ENCODE results near the gene PRKCA.

Gene PRKCA

GRCh38 chr17:66663041-66663606, 360.7 kb downstream of the PRKCA start:
- DNase-seq: no peak

DNA sequence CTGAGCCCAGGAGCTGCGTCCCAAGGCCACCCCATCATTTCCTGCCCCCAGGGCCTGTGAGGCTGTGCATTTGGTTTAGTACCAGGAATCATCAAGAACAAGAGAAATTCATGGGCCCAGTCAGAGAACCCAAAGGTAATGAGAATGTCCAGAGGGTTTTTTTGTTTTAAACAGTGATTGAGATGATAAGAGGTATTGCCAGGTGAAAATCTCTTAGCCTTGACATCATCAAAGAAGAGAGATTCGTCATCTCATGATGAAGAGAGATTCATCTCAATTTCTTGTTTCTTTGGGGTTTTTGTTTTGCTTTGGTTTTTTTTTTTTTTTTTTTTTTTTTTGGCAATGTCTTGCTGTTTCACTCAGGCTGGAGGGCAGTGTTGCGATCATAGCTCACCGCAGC, 361.9 kb downstream of the PRKCA start:
- DNase-seq: no peak

DNA sequence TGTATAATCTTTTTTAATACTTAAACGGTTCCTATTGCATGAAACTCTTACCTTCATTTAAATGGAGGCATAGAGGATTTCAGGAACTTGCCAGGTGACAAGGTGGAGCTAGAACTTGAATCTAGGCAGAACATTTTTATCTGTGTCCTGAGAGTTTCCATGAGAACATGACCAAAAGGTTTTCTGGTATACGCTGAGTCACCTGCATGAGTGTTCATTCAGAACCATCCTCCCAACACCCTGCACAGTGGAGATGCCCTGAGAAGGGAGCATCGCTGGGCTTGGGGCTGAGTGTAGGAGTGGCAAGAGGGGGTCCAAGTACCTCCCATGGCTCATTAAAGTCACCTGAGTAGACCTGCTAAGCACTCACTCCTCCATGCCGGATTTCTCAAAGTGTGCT, 362.8 kb downstream of the PRKCA start:
- DNase-seq: no peak

DNA sequence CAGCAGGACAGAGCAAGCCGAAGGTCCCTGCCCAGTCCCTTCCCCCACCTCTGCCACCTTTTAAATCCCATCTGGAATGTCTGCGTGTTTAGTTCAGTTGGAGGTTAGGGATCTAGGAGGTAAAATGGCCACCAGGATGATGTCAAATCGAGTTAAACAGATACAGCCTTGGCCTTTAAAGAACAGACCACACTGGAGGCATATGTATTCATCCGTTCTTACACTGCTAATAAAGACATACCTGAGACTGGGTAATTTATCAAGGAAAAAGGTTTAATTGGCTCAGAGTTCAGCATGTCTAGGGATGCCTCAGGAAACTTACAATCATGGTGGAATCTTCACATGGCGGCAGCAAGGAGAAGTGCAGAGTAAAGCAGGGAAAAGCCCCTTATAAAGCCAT, 364.7 kb downstream of the PRKCA start:
- no peak for DNase-seq

- DNase-seq: peak; percentile 65 to 89
These were observed 365.1 kb downstream of the PRKCA start for GRCh38 chr17:66667491-66668030.

DNA sequence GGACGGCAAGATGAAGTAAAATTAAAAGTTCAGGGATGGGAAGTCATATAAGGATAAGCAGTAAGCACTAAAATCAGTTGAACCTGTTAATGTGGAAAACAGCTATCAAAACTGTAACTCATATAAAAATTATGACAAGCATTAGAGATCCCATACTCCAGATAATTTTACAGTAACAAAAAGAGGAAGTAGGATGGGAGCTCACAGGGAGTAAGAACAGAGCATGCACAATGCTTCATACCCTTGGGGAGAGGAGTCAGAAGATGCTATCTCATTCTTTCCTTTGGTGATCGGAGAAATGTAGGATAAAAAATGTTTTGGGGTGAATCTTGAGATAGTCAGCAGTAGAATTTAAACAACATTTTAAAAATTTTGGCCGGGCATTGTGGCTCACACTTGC, 367.8 kb downstream of the PRKCA start:
- no peak for DNase-seq

DNA sequence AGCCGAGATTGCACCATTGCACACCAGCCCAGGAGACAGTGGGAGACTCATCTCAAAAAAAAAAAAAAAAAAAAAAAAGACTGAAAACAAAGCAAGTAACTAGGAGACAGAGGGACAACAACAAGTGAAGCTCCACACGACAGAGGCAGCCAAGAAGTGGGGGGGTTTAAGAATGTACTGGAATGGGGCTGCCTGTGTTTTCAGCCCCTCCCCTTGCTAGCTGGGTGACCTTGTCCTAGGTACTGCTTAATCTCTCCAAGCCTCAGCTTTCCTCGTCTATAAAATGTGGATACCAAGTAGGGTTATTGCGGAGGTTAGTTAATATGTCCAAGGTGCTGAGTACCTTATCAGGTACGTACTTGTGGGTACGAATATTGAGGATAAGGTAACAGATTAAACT, 368.7 kb downstream of the PRKCA start:
- DNase-seq: no peak

GRCh38 chr17:66673668-66674276, 371.4 kb downstream of the PRKCA start:
- peak; percentile 20 to 49 for DNase-seq

- DNase-seq: no peak
These were observed 373.0 kb downstream of the PRKCA start for GRCh38 chr17:66675273-66675990.

DNA sequence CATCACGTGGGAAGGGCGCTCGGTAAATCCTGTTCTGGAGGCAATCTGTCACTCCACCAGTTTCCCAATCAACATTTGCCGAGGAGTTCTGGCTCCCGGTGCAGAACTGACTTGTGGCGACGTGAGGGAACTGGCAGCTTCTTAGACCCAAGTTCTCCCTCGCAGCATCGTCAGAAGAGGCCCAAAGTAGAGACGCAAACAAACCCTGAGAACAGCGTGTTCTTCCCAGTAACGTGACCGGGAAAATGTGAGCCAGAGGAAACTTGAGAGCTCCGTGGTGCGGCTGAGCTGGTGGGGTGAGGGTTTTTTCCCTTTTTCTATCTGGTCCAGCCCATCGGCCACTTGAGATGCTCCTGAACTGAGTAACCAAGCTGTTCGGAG, 373.6 kb downstream of the PRKCA start:
- no peak for DNase-seq

GRCh38 chr17:66676421-66676820, 374.0 kb downstream of the PRKCA start:
- DNase-seq: no peak

DNA sequence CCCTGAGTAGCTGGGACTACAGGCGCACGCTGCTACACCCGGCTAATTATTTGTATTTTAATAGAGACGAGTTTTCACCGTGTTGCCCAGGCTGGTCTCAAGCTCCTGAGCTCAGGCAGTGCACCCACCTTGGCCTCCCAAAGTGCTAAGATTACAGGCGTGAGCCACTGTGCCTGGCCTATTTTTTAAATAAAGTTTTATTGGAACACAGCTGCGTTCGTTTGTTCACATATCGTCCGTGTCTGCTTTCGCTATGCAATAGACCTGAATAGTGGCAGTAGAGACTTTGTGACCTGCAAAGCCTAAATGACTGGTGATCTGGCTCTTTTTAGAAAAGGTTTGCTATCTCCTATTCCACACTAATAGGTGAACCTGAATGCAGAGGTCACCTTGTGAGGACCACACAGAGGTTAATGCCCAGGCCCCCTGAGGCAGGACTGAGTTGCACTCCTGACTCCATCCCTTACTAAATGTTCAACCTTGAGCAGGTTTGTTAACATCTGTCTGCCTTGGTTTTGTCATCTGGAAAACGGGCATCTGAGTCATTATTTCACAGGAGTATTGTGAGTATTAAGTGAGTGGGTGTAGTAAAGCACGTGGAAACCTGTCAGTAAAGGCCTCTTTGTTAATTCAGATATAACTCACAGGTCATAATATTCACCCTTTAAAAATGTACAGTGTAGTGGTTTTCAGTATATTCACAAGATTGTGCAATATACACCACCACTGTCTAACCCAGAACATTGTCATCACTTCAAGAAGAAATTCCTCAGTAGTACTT, 375.0 kb downstream of the PRKCA start:
- no peak for DNase-seq

GRCh38 chr17:66678061-66678460, 375.6 kb downstream of the PRKCA start:
- DNase-seq: no peak

DNA sequence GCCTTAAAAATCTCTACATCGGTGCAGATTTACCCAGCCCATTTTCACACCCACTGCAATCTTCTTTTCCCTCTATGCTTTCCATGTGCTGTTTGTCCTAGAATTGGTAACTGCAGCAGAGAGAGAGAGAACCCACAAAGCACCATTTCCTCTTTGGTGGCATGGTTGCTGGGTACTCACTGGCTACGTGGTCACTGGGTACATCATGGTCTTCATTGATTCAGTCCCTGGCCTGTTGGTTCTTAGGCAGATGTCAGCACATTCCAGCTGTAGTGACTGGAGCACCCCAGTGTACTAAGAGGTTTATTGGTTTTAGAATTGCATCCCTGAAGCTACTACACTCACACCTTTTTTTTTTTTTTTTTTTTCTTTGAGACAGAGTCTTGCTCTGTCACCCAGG, 376.4 kb downstream of the PRKCA start:
- no peak for DNase-seq

- DNase-seq: no peak
These were observed 377.5 kb downstream of the PRKCA start for GRCh38 chr17:66679631-66680517.

DNA sequence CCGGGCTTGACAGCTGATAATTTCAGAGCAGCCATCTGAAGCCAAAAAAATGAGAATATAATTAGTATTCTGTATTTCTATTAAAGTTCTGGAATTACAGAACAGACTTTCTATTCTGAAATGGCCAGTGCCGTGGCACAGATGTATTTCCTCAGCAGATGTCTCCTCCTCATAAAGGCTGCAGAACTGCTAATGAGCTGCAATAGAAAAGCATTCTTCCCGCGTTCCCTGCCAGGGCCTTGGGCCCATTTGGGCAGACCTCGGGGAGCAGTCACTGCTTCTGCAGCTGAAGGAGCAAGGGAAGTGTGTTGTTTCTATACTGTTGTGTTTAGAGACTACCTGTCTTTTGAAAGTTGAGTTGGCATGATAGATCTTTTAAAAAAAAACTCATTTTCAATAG, 379.9 kb downstream of the PRKCA start:
- DNase-seq: no peak

- DNase-seq: no peak
These were observed 381.8 kb downstream of the PRKCA start for GRCh38 chr17:66684261-66684660.

- no peak for DNase-seq
These were observed 382.3 kb downstream of the PRKCA start for GRCh38 chr17:66684731-66685130.

DNA sequence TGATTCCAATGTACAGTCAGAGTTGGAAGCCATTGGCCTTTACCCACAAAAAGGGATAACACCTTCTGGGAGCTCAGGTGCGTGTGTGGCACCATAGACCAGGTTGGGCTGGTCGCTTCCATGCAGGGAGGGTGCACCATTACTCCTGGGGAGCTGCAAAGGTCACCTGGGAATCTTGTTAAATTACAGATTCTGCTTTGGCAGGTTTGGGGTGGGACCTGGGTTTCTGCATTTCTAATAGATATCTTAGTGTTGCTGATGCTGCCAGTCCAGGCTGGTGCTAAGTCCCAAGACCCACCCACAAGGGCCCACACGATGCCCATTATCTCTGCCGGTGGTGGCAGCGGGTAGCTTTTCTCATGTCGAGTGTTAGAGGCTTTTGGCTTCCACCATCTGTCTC, 384.2 kb downstream of the PRKCA start:
- DNase-seq: no peak

DNA sequence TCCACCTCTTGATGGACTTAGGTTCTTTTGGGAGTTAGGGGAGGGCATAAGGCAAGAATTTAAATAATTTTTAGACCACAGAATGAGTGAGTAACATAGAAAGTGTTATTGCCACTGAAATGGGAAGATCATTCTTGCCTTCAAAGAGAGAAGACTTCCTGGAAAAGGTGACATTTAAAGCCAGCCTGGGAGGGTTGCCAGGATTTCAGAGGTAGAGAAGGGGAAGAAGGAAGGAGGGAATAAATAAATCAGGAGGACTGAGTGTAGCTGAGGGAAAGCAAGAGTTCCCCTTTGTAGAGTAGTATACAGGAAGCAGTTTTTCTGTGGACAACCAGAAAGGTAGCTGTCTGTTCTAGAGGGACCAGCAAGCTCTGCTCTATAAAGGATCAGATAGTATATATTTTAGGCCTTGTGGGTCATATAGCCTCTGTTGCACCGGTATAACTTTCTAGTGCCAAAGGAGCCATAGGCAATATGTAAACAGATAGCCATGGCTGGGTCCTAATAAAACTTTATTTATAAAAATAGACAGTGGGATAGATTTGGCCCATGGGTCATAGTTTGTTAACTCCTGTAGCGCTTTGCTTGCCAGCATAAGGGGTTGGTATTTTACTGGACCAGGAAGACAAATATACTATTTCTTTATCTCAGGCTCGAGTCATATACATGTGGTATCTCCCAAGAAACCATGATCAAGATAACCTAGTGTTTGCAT, 385.3 kb downstream of the PRKCA start:
- DNase-seq: no peak

DNA sequence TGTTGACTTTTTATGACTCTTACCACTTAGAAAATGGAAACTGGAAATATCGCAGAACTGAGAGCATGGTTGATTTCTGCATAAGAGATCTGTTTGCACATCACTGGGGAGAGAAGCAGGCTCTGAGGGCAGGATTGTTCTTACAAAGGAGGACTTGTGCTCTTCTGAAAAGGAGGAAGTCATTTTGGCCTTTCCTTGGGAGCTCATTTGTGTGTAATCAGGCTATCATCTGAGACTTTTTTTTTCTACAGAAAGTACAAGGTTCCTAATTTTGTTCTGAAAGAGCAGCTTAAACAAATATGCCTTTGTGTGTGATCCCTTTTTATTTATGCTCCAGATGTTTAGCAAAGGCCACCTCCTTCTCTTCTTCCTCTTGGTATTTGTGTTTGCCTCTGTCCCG, 386.8 kb downstream of the PRKCA start:
- peak; percentile 57 to 69 for DNase-seq

- no peak for DNase-seq
These were observed 387.8 kb downstream of the PRKCA start for GRCh38 chr17:66690166-66690565.

Data from inflammatory macrophage (primary cell).